ENCODE results near the gene PPIL4. TPM values are rescaled to one million over a fixed set of nuclear protein-coding genes. Genes with fewer than 3 reads are reported as not detected.
"Not testable (repeated sequence)": the region's sequence is repeated elsewhere in the genome, so short reads cannot be mapped to it uniquely, and the experiment has no call there.

PPIL4 gene
- total RNA-seq, 2 donors from 2014 or later: 20.2 to 33.8 TPM

DNA sequence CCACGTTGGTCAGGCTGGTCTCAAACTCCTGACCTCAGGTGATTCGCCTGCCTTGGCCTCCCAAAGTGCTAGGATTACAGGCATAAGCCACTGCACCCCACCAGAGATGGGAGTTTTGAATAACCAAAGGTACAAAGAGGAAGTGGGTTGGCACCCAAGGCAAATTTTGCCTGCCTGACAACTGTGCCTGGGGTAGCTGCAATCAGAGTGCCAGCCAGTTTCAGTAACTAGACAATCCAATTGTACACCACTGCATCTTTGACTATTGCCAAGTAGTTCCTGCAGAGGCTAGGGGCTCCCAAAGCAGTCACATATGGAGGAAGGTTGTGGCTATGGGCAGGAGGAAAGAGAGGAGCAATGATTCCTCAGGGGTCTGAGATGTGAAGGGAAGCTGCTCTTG, 77.7 kb downstream of the PPIL4 start:
- Histone ChIP-seq H3K9me3 (no peaks in the 10 kb centered on the region), H3K4me1 (ENCODE audit: control insufficient read depth in 1 of 2, low read depth in 2 of 2) (peaks cover 0 to 4% of the 10 kb centered on the region in 2 donors), H3K27ac (no peak overlapping the region), H3K27me3 (replicated peaks; ENCODE audit: insufficient read depth) (no peaks in the 10 kb centered on the region), H3K36me3 (no peaks in the 10 kb centered on the region), H3K4me3 (no peak overlapping the region)
- DNase-seq (ENCODE audit: low spot score) (no peak), ATAC-seq (ENCODE audit: insufficient number of reproducible peaks, low FRiP score, low read depth) (no peak)
- TF ChIP-seq, protein P1, sequence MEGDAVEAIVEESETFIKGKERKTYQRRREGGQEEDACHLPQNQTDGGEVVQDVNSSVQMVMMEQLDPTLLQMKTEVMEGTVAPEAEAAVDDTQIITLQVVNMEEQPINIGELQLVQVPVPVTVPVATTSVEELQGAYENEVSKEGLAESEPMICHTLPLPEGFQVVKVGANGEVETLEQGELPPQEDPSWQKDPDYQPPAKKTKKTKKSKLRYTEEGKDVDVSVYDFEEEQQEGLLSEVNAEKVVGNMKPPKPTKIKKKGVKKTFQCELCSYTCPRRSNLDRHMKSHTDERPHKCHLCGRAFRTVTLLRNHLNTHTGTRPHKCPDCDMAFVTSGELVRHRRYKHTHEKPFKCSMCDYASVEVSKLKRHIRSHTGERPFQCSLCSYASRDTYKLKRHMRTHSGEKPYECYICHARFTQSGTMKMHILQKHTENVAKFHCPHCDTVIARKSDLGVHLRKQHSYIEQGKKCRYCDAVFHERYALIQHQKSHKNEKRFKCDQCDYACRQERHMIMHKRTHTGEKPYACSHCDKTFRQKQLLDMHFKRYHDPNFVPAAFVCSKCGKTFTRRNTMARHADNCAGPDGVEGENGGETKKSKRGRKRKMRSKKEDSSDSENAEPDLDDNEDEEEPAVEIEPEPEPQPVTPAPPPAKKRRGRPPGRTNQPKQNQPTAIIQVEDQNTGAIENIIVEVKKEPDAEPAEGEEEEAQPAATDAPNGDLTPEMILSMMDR (IDR thresholded peaks at IDR 0.05): no peak

DNA sequence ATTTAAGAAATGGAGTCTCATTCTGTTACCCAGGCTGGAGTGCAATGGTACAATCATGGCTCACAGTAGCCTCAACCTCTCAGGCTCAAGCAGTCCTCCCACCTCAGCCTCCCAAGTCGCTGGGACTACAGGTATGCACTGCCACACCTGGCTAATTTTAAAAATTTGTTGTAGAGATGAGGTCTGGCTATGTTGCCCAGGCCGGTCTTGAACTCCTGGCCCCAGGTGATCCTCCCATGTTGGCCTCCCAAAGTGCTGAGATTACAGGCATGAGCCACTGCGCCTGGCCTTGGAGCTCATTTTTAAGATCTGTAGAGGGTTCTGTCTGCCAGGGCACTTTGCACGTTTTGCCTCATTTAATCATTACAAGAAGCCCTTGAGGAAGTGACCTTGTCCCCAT, 78.6 kb downstream of the PPIL4 start:
- no peaks in the 10 kb centered on the region for H3K9me3 ChIP-seq
- TF ChIP-seq, protein P1 (IDR thresholded peaks at IDR 0.05): no peak

DNA sequence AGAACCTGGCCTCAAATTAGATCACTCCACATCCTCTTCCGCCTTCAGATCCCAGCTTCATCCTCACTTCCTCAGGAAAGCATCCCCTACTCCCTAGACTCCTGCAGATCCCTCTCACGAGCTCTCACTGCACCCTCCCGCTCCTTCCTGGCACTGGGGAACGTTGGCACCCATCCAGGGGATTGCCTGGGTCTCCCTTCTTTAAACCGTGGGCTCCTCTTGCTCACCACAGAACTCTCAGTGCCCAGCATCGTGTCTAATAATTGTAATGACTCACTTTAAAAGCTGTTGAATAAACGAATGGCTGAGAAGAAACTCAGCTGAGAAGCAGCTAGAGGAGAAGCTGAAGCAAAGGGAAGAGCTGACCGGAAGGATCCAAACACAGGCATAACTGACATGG, 81.4 kb downstream of the PPIL4 start:
- TF ChIP-seq, protein P1 (IDR thresholded peaks at IDR 0.05): no peak
- H3K36me3 ChIP-seq: no peaks in the 10 kb centered on the region
- no peaks in the 10 kb centered on the region for H3K27me3 ChIP-seq (replicated peaks; ENCODE audit: insufficient read depth)
- H3K27ac ChIP-seq: no peak overlapping the region
- no peaks in the 10 kb centered on the region for H3K9me3 ChIP-seq
- no peak for DNase-seq (ENCODE audit: low spot score)
- no peaks in the 10 kb centered on the region for H3K4me1 ChIP-seq (ENCODE audit: control insufficient read depth in 1 of 2, low read depth in 2 of 2)
- no peak for ATAC-seq (ENCODE audit: insufficient number of reproducible peaks, low FRiP score, low read depth)
- no peak overlapping the region for H3K4me3 ChIP-seq

More for the DNA sequence above, 78.6 kb downstream of the PPIL4 start:
- Histone ChIP-seq H3K36me3 (no peaks in the 10 kb centered on the region), H3K27me3 (replicated peaks; ENCODE audit: insufficient read depth) (no peaks in the 10 kb centered on the region), H3K27ac (no peak overlapping the region), H3K4me1 (ENCODE audit: control insufficient read depth in 1 of 2, low read depth in 2 of 2) (no peaks in the 10 kb centered on the region), H3K4me3 (no peak overlapping the region)
- ATAC-seq (ENCODE audit: insufficient number of reproducible peaks, low FRiP score, low read depth) (no peak), DNase-seq (ENCODE audit: low spot score) (no peak)

DNA sequence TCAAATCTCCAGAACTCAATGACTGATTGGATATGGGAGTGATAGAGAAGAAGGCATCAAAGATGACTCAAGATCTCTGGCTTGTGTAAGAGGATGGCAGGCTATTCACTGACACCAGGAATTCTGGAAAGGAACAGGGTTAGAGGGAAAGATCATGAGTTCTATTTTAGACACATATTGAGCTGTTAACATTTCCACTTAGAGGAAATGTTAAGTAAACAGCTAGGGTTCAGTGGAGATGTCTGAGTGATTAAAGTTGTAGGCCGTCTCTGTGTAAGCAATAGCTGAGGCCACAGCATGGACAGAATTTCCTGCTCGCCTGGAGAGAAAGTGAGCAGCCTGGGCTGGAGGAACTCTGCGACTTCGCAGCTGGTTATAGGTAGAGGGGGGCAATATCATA, 82.1 kb downstream of the PPIL4 start:
- Histone ChIP-seq H3K27ac (no peak overlapping the region), H3K36me3 (no peaks in the 10 kb centered on the region), H3K27me3 (replicated peaks; ENCODE audit: insufficient read depth) (no peaks in the 10 kb centered on the region), H3K4me1 (ENCODE audit: control insufficient read depth in 1 of 2, low read depth in 2 of 2) (no peaks in the 10 kb centered on the region), H3K4me3 (no peak overlapping the region), H3K9me3 (no peaks in the 10 kb centered on the region)
- DNase-seq (ENCODE audit: low spot score): no peak
- TF ChIP-seq, protein P1 (IDR thresholded peaks at IDR 0.05): no peak
- ATAC-seq (ENCODE audit: insufficient number of reproducible peaks, low FRiP score, low read depth): no peak

DNA sequence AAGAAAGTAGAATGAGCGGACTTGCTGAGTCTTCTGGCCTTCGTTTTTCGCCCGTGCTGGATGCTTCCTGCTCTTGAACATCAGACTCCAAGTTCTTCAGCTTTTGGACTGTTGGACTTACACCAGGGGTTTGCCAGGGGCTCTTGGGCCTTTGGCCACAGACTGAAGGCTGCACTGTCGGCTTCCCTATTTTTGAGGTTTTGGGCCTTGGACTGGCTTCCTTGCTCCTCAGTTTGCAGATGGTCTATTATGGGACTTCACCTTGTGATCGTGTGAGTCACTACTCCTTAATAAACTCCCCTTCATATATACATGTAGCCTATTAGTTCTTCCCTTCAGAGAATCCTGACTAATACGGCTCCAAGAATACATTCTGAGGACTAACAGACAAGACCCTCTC, 83.1 kb downstream of the PPIL4 start:
- H3K4me3 ChIP-seq; H3K27ac ChIP-seq; DNase-seq (ENCODE audit: low spot score); ATAC-seq (ENCODE audit: insufficient number of reproducible peaks, low FRiP score, low read depth); H3K36me3 ChIP-seq; H3K4me1 ChIP-seq (ENCODE audit: control insufficient read depth in 1 of 2, low read depth in 2 of 2); H3K27me3 ChIP-seq (replicated peaks; ENCODE audit: insufficient read depth); H3K9me3 ChIP-seq: not testable (repeated sequence)

DNA sequence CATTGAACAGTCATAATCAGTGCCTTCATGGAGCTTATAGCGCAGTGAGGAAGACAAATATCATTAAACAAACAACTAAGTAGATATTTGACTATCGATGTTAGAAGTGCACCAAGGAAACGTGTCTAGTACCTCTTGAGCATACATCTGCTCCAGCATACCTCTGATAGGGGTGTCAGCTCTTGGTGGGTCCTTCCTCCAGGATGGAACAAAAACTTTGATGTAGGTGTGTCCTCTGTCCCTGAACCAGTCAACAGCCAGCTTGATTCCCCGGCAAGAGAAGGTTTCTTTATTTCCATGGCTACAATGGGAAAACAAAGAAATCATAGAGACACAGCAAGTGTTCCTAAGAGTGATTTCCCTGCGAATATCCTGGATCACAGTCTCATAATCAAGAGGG, 84.2 kb downstream of the PPIL4 start:
- Histone ChIP-seq H3K27me3 (replicated peaks; ENCODE audit: insufficient read depth) (no peaks in the 10 kb centered on the region), H3K27ac (no peak overlapping the region), H3K4me1 (ENCODE audit: control insufficient read depth in 1 of 2, low read depth in 2 of 2) (no peaks in the 10 kb centered on the region)

DNA sequence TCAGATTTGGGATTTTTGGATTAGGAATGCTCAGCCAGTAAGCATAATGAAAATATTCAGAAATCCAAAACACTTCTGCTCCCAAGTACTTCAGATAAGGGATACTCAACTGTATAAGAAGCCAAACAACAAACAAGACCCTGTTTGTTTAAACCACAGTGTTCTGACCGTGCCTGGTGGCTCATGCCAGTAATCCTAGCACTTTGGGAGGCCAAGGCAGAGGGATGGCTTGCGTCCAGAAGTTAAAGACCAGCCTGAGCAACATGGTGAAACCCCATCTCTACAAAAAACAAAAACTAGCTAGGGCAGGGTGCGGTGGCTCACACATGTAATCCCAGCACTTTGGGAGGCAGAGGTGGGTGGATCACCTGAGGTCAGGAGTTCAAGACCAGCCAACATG, 85.6 kb downstream of the PPIL4 start:
- H3K27me3 ChIP-seq (replicated peaks; ENCODE audit: insufficient read depth); H3K4me1 ChIP-seq (ENCODE audit: control insufficient read depth in 1 of 2, low read depth in 2 of 2); H3K4me3 ChIP-seq; ATAC-seq (ENCODE audit: insufficient number of reproducible peaks, low FRiP score, low read depth); H3K9me3 ChIP-seq; H3K36me3 ChIP-seq; H3K27ac ChIP-seq; DNase-seq (ENCODE audit: low spot score): not testable (repeated sequence)

More for the DNA sequence above, 84.2 kb downstream of the PPIL4 start:
- no peaks in the 10 kb centered on the region for H3K9me3 ChIP-seq
- no peak for ATAC-seq (ENCODE audit: insufficient number of reproducible peaks, low FRiP score, low read depth)
- no peak for DNase-seq (ENCODE audit: low spot score)
- H3K4me3 ChIP-seq: no peak overlapping the region
- H3K36me3 ChIP-seq: no peaks in the 10 kb centered on the region
- TF ChIP-seq, protein P1 (IDR thresholded peaks at IDR 0.05): no peak
